LoVo (cell line): Measurements from ENCODE around the gene ATP11A.

ENCODE experiments used
- DNase-seq: peaks from one replicate; pipeline ENCODE4 v3.0.0-alpha.2; 2016; ENCODE audit warnings: low spot score

The ATP11A gene

DNA sequence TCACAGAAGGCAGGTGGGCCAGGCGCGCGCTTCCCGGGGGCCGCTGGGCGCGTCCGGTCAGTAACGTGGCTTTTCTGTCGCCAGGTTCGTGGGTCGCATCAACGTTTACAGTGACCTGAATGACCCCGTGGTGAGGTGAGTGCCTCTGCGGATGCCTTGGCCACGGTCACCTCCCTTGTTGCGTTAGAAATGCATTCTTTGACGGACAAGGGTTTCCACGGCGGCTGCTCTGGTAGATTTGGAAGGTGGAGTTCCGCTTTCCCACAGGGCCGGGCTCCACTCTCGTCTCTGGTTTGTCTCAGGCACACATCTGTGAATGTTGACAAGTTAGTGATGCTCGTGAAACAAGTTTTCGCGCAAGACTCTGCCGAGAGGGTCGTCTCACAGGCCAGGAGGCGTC, 130.0 kb downstream of the ATP11A start:
- DNase-seq, result no peak

DNA sequence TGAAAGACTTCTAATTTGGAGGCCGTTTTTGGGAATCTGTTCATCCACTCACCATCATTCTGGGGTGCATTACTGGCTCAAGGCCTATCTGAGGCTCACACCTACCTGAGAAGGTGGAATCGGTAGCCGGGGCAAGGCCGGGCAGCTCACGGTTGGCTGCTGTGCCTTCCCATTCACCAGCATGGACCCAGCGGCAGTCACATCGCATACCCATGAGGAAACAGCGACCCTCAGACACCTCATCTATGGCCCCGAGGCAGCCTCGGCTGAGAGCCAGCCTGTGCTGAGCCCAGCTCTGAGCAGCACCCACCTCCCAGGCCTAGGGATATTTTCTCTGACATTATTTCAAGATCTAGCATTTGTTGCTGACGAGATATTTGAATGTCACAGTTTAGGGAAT, 130.5 kb downstream of the ATP11A start:
- no peak for DNase-seq

DNA sequence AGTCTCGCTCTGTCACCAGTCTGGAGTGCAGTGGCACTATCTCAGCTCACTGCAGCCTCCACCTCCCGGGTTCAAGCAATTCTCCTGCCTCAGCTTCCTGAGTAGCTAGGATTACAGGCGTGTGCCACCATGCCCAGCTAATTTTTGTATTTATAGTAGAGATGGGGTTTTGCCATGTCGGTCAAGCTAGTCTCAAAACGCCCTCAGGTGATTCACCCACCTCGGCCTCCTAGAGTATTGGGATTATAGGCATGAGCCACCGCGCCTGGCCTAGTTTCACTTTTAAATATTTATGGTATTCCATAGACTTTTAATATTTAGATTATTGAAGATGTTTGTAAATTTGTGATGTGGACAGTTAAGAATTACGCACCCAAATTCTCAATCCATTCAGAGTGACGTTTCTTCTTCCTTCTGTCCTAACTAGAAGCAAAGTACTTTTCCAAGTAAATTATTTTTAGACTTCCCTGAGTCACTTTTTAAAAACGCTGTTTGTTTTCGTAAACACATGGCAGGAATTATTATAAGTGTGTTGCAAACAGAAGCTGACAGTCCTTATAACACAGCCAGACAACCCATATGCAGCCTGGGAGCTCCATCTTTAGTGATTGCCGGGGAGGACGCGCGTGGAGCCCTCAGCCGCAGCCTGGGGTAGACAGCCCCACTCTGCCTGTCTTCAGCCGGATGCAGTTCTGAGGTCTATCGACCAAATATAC, 131.7 kb downstream of the ATP11A start:
- DNase-seq, result no peak

DNA sequence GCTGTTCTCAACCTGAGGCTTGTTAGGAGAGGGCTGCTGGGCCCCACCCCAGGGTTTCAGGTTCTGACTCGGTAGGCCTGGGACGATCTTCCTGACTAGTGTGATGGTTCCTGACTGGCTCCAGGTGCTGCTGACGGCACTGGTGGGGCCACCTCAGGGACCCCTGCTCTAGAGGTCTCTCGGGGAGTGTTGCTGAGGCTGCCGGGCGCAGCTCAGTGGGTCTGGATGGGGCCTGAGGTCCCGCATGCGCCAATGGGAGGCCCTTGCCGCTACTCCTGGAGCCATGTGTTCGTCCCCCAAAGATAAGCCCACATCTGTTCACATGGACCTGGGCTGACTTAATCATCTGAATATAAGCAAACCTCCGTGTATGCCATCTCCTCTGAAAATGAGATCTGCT, 133.0 kb downstream of the ATP11A start:
- no peak for DNase-seq

DNA sequence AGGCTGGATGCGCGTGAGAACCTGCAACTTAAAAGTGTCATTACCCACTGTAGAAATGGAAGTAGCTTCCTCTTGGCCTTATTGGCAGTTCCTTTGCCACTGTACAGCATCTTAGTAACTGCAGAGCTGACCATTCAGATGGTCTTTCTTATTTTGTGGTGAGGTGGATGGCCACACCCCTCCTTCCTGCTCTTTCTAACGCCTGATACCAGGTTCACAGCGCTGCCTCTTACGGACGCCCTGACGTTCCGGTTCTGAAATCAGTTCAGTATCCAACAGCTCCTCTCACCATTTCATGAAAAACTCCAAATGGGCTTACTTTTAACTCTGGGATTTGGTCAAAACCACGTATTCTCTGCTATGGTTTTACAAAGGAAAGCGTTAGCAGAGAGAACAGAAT, 134.6 kb downstream of the ATP11A start:
- no peak for DNase-seq

DNA sequence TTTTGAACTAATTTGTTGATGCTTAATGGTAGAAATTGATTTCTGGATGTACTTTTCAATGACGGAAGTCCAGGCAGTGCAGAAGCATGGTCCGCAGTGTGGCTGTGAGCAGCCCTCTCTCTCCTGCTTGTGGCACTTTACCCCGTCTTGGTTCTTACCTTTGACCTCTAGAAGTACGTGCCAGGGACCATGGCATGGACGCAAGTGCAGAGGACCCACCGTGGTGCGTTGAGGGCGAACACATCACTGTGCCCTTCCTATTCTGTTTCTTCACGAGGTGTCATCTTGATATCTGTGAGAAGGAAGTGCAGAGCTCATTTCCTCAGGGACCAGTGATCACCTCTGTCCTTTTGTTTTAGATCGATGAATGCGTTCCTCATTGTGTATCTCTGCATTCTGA, 135.2 kb downstream of the ATP11A start:
- DNase-seq, result no peak

DNA sequence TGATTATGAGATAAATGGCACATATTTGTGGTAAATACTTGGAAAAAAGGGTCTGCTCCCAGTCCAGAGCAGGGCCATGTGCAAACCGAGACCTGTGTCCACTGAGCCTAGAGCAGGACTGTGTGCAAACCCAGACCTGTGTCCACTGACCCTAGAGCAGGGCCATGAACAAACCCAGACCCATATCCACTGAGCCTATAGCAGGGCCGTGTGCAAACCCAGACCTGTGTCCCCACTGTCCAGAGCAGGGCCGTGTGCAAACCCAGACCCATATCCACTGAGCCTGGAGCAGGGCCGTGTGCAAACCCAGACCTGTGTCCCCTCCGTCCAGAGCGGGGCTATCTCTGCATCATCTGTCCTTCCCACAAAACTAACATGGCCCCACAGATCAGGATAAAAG, 136.0 kb downstream of the ATP11A start:
- no peak for DNase-seq

DNA sequence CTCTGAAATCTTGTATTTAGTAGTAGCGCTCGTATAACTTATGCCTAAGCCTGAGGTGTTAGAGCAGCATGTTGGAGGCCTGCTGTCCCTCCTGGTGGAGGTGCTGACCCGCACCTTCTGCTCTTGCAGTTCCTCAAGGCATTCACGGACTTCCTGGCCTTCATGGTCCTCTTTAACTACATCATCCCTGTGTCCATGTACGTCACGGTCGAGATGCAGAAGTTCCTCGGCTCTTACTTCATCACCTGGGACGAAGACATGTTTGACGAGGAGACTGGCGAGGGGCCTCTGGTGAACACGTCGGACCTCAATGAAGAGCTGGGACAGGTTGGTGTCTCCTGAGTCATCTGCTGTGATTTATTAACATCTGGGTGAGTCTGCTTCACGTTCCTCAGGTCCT, 136.7 kb downstream of the ATP11A start:
- DNase-seq, result no peak

DNA sequence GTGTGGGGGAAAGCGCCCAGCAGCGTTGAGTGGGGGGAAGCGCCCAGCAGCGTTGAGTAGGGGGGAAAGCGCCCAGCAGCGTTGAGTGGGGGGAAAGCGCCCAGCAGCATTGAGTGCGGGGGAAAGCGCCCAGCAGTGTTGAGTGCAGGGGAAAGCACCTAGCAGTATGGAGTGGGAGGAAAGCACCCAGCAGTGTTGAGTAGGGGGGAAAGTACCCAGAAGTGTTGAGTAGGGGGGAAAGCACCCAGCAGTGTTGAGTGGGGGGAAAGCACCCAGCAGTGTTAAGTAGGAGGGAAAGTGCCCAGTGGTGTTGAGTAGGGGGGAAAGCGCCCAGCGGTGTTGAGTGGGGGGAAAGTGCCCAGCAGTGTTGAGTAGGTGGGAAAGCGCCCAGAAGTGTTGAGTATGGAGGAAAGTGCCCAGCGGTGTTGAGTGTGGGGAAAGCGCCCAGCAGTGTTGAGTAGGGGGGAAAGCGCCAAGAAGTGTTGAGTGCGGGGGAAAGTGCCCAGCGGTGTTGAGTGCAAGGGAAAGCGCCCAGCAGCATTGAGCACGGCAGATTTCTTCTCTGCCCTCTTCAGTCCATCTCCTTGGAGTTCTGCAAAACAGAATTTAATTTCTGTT, 138.4 kb downstream of the ATP11A start:
- DNase-seq, result no peak

DNA sequence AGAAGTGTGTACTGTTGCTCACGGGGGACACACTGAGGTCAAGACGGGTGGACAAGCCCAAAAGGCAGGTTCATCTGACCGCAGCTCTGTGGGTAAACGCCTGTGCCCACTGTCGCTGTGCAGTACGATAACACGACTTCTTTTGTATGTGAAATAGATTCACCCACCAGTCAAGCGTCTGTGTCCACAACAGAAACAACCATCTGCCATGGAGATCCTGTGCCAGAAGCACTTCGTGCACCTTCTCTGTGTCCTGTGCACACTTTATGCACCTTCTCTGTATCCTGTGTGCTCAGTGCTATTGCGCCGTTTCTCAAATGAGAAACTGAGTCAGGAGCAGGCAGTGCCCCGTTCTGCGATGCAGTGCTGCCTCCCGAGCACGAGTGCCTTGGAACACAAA, 138.9 kb downstream of the ATP11A start:
- DNase-seq, result no peak

DNA sequence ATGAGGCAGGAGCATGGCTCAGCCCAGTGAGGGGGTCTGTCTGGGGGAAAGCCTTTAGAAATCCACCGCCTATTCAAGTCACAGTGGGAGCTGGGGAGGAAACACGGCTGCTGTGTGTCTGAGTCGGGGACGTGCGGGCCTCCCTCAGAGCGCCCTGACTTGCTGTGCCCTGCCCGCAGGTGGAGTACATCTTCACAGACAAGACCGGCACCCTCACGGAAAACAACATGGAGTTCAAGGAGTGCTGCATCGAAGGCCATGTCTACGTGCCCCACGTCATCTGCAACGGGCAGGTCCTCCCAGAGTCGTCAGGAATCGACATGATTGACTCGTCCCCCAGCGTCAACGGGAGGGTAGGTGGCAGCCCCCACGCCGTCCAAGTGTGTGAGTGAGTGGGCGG, 141.4 kb downstream of the ATP11A start:
- no peak for DNase-seq

DNA sequence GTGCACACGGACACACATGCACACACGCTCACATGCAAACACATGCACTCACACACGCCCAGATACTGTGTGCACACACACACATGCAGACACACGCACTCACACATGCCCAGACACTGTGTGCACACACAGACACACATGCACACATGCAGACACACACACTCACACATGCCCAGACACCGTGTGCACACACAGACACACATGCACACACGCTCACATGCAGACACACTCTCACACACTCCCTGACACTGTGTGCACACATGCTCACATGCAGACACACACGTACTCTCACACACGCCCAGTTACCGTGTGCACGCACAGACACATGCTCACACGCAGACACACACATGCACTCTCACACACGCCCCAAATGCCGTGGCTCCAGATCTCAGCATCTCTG, 142.0 kb downstream of the ATP11A start:
- DNase-seq, result no peak

DNA sequence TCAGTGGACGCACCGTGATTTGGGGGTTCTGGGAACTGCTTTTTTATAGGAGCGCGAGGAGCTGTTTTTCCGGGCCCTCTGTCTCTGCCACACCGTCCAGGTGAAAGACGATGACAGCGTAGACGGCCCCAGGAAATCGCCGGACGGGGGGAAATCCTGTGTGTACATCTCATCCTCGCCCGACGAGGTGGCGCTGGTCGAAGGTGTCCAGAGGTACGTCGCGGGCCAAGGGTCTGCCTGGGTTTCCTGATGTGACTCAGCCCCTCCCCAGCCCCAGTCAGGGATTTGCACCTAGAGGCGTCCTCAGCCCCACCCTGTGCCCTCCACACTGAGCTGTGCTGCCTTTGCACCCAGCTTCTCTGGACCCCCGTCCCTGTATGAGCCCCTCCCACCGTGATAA, 143.0 kb downstream of the ATP11A start:
- DNase-seq, result no peak

DNA sequence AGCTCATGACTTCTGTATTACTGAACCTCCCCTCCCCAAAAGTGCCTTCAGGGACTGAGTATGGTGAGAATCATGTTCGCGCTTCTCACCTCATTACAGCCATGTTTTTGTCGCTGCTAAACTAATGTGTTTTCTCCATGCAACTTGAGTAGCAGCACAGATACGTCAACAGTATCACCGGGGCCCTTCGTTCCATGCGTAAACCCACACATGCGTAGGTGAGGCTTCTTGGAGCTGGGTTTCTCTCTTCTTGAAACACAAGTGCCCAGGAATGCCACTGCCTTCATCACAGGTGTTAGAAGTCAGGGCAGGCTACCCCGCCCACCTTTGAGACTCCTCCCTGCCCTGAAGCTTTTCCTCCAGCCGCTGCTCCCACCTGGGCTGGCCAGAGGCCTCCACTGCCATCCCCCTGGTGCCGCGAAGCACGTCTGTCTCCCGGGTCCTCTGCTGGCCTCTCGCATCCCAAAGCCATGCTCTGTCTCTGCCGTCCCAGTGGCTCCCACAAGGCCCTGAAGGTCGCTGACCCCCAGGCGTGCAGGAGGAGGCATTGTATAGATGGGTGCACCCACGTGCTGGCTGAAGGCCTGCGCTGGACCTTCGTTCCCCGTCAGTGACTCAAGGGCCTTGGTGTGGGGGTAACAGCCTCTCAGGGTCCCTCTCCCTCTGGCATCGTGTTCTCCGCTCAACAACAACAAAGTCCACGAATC, 143.9 kb downstream of the ATP11A start:
- no peak for DNase-seq

DNA sequence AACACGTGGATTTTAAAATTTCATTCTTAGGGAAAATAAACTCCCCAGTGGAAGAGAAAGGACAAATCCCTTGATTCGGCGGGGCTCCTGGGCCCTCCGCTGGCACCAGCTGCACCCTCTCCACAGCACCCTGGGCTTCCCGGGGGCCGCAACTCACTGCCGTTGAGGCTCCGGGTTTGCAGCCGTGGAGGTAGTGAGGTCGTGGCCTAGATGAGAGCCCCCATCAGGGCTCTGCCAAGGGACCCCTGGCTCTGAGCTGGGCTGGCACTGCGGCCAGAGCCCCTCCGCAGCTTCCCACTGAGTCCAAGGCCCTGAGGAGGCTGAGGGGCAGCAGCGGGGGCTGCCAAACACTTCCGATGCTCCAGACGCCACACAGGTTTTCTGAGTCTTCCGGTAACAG, 145.5 kb downstream of the ATP11A start:
- no peak for DNase-seq

DNA sequence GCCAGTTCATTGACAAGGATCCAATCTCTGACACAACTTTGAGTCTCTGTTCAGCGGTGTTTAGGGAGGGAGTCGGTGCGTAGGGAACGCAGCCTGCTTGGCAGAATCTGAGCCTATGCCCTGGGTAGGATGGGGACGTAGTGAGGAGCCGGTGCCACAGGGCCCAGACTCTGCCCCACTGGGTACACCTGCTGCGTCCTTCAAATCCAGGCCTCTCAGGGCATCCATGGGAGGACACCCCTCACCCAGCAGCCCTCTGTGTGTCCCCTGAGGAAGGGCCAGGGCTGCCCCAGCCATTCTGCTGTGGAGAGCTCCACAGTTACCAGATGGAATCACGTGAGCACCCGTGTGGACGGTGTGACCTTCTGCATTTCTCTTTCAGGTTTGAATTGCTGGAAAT, 146.0 kb downstream of the ATP11A start:
- no peak for DNase-seq

DNA sequence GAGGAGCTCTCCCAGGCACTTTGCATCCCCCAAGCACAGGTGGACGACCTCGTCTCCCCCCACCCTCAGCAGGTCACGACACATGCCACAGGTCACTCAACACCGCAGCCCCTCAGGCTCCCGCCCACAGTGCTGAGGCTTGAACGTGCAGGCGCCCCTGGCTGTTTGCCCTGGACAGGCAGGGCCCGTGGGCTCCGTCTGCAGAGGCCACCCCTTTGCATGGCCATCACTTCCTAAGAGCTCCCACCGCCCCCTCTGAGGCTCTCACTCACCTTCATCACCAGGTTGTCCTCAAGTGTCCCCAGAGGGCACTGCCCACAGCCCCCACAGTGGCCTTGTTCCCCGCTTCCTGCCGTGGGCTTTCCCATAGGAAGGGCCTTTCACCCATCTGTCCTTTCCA, 147.1 kb downstream of the ATP11A start:
- no peak for DNase-seq

DNA sequence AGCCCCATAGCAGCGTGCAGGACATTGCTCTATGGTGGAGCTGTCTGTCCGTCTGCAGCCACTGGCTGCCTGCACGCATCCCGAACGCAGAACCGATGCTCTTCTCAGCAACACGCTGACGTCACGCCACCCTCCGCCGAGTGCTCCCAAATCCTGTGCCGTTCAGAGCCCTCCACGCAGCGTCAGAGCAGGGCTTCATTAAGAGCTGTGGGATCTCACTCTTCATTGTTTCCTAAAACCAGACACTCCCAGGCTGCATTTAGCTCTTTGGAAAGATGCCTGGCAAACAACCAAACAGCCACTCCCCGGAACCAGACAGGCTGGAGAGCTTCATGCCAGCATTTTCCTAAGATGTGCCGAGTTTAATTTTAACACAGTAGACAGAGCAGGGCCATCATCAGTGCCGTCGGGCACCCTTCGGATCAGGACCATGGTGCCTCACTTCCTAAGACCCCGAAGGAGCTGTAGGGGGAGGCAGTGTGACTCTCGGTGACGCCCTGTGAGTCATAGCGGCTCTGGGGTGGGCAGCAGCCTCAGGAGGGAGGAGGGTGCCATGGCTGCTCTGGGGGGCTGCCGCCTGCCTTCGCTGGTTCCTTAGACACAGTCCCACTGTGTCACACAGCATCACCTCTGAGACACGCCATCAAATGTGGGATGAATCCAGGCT, 147.7 kb downstream of the ATP11A start:
- DNase-seq, result no peak

DNA sequence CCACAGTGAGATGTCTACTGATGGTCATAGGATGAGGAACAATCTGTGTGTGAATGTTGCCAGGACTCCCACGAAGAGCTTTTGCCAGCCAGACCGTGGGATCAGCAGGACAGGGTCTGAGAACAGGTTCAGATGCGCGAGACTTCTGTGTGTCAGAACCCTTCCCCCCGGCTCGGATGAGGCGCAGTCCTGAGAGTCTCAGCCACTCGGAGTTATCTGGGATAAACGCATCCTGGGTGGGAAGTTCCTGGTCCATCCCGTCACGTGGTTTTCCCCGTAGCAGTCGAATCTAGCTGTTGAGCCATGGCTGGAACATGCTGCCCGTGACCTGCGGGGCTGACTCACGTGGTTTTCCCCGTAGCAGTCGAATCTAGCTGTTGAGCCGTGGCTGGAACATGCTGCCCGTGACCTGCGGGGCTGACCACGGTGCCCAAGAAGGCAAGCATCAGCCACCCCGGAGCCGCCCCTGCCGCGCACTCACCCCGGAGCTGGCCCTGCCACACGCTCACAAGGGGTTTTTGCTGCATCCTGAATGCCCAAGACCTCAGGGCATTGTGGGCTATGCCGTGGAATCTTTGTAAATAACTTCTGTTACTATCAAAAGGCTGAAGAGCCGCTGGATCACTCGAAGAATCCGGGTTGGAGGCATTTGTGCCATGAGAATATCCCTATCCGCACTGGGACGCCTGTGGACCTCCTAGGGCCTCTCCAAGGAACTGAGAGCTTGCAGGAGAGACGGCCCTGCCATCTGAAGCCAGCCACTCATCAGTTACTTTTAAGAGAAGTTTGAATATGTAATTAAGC, 148.4 kb downstream of the ATP11A start:
- DNase-seq, result no peak

DNA sequence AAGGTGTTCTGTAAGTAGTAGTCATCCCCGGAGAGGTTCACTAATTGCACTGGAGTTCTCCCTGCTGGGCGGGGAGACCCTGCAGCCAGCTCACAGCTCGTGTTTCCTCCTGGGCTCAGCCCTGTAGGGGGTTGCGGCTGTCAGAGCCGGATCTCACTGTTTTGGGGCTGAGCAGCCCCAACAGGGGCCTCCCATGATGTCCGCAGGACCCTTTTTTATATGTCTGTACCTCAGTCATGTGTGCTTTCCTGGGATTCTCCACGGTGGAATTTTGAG, 148.9 kb downstream of the ATP11A start:
- DNase-seq, result no peak

DNA sequence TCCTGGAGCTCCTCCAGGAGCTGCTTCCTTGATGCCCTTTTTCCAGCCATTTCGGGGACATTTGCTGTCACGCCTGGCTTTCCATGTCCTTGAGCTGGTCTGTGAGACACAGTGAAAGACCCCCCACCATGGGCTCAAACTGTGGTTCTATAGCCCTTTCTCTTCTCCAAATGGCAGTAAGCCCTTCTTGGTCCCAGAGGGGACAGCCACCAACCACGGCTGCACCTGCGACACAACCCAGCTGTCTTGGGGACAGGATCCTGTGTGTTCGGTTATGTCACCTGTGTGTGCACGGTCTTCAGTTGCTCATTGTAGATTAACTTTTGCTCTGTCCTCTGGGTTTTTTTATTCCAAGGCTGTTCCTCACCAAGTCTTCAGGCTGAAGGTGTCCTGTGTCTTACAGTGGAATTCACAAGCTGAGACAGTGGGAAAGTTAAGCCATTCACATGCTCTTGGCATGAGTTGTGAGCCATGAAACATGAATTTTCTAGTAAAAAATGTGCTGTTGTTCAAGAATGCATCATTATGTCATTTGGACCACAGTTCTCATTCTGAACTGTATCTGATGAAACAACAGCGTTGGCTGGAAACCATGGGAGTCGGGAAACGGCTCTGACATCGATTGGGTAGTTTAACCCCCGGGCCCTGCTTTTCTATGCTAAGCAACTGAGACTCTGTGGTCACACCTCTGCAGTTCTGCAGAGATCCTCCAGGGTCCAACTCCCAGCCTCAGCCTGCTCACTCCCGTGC, 149.7 kb downstream of the ATP11A start:
- DNase-seq, result no peak
